ENCODE measurements around the gene C17orf113. TPM values are rescaled to one million over a fixed set of nuclear protein-coding genes. Genes with fewer than 3 reads are reported as not detected.
"Not testable (repeated sequence)": the region's sequence is repeated elsewhere in the genome, so short reads cannot be mapped to it uniquely, and the experiment has no call there.

The C17orf113 gene
- total RNA-seq, 2 donors from 2014 or later, result 0.84 to 1.2 TPM

DNA sequence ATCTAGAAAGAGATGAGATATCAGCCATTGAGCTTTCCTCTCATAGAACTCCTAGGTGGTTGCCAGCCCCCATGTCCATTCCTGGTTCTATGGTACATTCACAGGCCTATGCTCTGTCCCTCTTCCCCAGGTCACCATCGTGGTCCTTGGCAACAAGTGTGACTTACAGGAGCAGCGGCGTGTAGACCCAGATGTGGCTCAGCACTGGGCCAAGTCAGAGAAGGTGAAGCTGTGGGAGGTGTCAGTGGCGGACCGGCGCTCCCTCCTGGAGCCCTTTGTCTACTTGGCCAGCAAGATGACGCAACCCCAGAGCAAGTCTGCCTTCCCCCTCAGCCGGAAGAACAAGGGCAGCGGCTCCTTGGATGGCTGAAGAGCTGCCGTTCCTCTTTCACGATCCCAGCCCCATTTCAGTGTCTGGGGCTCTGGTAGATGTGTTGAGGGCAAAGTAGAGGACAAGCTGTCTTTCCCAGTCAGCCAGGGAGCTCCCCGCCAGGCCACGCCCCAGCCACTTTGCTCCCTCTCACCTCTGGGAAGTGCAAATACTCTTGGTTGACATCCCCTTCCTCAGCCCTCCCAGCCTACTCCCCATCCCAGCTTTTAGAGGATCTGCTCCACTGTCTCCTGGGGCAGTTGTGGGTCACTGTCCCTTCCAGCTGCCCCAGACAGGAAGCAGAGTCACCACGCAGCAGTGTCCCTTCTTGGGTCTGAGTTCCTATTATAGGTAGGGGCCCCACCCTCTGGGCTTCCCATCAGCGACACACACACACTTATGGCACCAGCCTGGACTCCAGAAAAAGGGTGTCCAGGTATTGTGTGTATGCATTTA lies 26.7 kb downstream of the C17orf113 start:
- H3K27me3 ChIP-seq, result no peaks in the 10 kb centered on the region
- H3K9ac ChIP-seq (ENCODE audit: low read depth in 2 of 2, low read length in 2 of 2), result peak overlapping the region in 1 of 2 donors; percentile 34
- intact Hi-C loops (cut with DNase I), result loop anchor here (2.0 kb wide), 1 partner anchor 59 kb away; no protein-coding TSS in a partner anchor
- DNase-seq, result peak; percentile 25
- peaks cover 19% of the 10 kb centered on the region for H3K4me1 ChIP-seq
- peak overlapping the region; percentile 74 for H3K27ac ChIP-seq
- H3K36me3 ChIP-seq, result peaks cover 14% of the 10 kb centered on the region
- H3K4me3 ChIP-seq, result no peak overlapping the region
- H3K9me3 ChIP-seq, result no peaks in the 10 kb centered on the region
- TF ChIP-seq, protein P1, sequence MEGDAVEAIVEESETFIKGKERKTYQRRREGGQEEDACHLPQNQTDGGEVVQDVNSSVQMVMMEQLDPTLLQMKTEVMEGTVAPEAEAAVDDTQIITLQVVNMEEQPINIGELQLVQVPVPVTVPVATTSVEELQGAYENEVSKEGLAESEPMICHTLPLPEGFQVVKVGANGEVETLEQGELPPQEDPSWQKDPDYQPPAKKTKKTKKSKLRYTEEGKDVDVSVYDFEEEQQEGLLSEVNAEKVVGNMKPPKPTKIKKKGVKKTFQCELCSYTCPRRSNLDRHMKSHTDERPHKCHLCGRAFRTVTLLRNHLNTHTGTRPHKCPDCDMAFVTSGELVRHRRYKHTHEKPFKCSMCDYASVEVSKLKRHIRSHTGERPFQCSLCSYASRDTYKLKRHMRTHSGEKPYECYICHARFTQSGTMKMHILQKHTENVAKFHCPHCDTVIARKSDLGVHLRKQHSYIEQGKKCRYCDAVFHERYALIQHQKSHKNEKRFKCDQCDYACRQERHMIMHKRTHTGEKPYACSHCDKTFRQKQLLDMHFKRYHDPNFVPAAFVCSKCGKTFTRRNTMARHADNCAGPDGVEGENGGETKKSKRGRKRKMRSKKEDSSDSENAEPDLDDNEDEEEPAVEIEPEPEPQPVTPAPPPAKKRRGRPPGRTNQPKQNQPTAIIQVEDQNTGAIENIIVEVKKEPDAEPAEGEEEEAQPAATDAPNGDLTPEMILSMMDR (IDR thresholded peaks at IDR 0.05), result no peak

DNA sequence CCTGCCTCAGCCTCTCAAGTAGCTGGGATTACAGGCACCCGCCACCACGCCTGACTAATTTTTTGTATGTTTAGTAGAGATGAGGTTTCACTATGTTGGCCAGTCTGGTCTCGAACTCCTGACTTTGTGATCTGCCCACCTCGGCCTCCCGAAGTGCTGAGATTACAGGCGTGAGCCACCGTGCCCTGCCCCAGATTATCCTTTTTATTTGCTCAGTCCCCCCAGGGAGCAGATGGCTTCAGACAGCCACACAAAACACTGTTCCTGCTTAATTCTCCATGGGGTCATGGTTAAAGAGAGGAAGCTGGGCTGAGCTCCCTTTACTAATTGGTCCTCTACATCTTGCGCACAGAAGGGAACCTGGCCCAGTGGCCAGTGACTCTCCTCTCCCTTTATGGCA lies 29.6 kb downstream of the C17orf113 start:
- H3K9me3 ChIP-seq; H3K27me3 ChIP-seq; H3K27ac ChIP-seq; DNase-seq; intact Hi-C loops (cut with DNase I): not testable (repeated sequence)
- Histone ChIP-seq H3K36me3 (peaks cover 14% of the 10 kb centered on the region), H3K4me3 (peak overlapping the region; percentile 84), H3K9ac (ENCODE audit: low read depth in 2 of 2, low read length in 2 of 2) (peak overlapping the region; percentile 31 to 98), H3K4me1 (peaks cover 22% of the 10 kb centered on the region)

DNA sequence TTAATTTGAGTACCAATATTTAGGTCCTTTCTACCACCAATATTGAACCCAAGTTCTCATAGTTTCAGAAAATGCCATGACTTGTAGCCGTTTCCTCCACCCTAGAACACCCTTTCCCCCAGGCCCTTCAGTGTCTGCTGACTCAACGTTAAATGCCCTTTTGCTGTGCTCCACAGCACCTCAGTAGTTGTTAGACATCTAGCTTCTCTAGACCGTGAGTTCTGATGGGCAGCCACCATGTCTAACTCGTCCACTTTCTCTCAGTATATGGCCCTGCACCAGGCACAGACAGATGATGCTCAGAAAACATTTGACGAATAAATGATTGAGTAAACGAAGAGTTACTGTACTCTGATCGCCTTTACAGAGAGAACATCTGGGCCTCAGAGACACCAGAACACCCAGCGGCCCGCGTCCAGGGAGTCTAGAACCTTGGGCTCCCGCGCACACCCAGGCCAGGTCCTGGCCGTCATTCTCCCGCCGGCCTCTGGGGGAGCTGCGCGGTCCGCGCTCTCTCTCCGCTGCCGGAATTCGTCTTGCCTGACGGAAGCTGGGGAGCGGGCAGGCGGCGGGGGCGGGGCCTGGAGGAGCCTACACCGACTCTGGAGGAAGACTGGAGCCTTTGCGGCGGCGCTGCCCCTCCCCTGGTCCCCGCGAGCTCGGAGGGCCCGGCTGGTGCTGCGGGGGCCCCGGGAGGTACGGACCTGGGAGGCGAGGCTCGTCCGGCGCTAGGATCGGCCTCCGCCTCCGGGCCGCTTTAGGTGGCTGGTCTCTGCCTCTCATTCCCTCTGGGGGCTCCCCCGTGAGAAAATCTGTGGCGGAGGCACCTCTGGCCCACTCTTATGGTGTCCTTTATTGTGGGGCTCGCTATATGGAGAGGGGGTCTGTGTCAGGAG lies 30.6 kb downstream of the C17orf113 start, which contains the start of gene NKIRAS2:
Gene NKIRAS2, plus strand, starts transcription at position 582 of the 896 bp plus-strand sequence. CDS start 1,488 bp downstream, outside the sequence.
- DNase-seq, result peak; percentile 96
- peaks cover 24% of the 10 kb centered on the region for H3K4me1 ChIP-seq
- H3K27ac ChIP-seq, result peak within 1 kb of the TSS; percentile 64
- intact Hi-C loops (cut with DNase I), result no loop called here
- H3K9ac ChIP-seq (ENCODE audit: low read depth in 2 of 2, low read length in 2 of 2), result peak within 1 kb of the TSS; percentile 97 to 98
- peaks cover 14% of the 10 kb centered on the region for H3K36me3 ChIP-seq
- TF ChIP-seq, protein P1 (IDR thresholded peaks at IDR 0.05), result peak; percentile 96
- H3K9me3 ChIP-seq, result no peaks in the 10 kb centered on the region
- no peaks in the 10 kb centered on the region for H3K27me3 ChIP-seq
- H3K4me3 ChIP-seq, result peak within 1 kb of the TSS; percentile 84

DNA sequence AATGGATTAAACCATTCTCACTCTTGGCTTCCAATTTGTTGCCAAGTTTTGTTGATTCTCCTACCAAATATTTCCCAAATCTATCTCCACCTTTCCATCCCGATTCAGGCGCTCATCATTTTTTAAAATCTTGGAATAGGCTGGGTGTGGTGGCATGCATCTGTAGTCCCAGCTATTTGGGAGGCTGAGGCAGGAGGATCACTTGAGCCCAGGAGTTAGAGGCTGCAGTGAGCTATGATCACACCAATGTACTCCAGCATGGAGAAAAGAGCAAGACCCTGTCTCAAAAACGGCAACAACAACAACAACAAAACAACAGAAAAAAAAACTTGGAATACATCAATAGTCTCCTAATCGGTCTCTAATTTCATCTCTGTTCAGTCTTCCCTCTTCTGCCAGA lies 31.4 kb downstream of the C17orf113 start:
- intact Hi-C loops (cut with DNase I), result no loop called here
- H3K27ac ChIP-seq, result no peak overlapping the region
- DNase-seq, result no peak
- H3K4me1 ChIP-seq, result peaks cover 16% of the 10 kb centered on the region
- TF ChIP-seq, protein P1 (IDR thresholded peaks at IDR 0.05), result no peak
- no peaks in the 10 kb centered on the region for H3K9me3 ChIP-seq
- no peak overlapping the region for H3K9ac ChIP-seq (ENCODE audit: low read depth in 2 of 2, low read length in 2 of 2)
- no peaks in the 10 kb centered on the region for H3K27me3 ChIP-seq
- H3K4me3 ChIP-seq, result no peak overlapping the region
- peaks cover 13% of the 10 kb centered on the region for H3K36me3 ChIP-seq

DNA sequence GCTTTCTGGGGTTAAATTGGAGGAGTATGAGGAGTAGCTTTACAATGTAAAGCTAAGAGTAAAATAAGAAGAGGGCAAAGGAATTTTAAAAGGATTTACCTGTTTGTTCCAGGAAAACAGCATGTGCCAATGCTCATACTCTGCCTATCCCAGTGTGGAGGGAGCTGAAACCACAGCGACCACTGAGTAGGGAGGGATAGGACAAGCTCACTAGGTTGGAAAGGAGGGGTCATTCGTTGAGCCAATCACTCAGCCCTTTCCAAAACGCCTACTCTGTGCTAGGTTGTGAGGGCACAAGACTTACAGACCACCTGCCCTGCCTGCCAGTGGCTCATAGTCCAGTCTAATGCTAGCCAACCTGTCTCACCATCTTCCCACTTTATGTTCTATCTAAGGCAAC lies 32.1 kb downstream of the C17orf113 start:
- Histone ChIP-seq H3K36me3 (peaks cover 6% of the 10 kb centered on the region), H3K27ac (peak overlapping the region; percentile 85), H3K4me1 (peaks cover 13% of the 10 kb centered on the region), H3K9me3 (no peaks in the 10 kb centered on the region), H3K4me3 (peak overlapping the region; percentile 77), H3K9ac (ENCODE audit: low read depth in 2 of 2, low read length in 2 of 2) (peak overlapping the region in 1 of 2 donors; percentile 99), H3K27me3 (no peaks in the 10 kb centered on the region)
- intact Hi-C loops (cut with DNase I), result no loop called here
- TF ChIP-seq, protein P1 (IDR thresholded peaks at IDR 0.05), result no peak
- no peak for DNase-seq

Measured in colonic mucosa (tissue), 4 donors.